Upper lobe of left lung (tissue), 6 donors: Measurements from ENCODE around the gene CUBN. TPM values are rescaled to one million over a fixed set of nuclear protein-coding genes. Genes with fewer than 3 reads are reported as not detected.

Experiments used
- ATAC-seq, 2 donors: fragments of 200-7000 bp; cut with Tn5 transposase; one replicate each; pipeline ENCODE4 v1.9.1; 2022; ENCODE audit warnings: mild to moderate bottlenecking in 2 of 2, moderate library complexity in 2 of 2; ENCODE audit not compliant: low FRiP score in 2 of 2
- DNase-seq, 2 donors: peaks; one replicate each; pipeline ENCODE4 v3.0.0-alpha.2; 2019 to 2020
- H3K27ac ChIP-seq, 4 donors: fragments of 200-600 bp; sonication (generic); one replicate each; pipeline ENCODE4 v1.5.1; 2016 to 2019
- H3K27me3 ChIP-seq, 4 donors: fragments of 200-600 bp; sonication (generic); one replicate each; pipeline ENCODE4 v1.5.1; 2017 to 2019
- H3K36me3 ChIP-seq, 4 donors: fragments of 200-600 bp; sonication (generic); one replicate each; pipeline ENCODE4 v1.5.1; 2016 to 2019
- H3K4me1 ChIP-seq, 4 donors: fragments of 200-600 bp; sonication (generic); one replicate each; pipeline ENCODE4 v1.5.1; 2018 to 2019
- H3K4me3 ChIP-seq, 4 donors: fragments of 200-600 bp; sonication (generic); one replicate each; pipeline ENCODE4 v1.5.1; 2017 to 2019; ENCODE audit warnings: mild to moderate bottlenecking in 2 of 4, moderate library complexity in 1 of 4
- H3K9me3 ChIP-seq, 4 donors: fragments of 200-600 bp; sonication (generic); one replicate each; pipeline ENCODE4 v1.5.1; 2018 to 2019
- EP300 ChIP-seq, 4 donors: sonication (generic); formaldehyde crosslinking; IDR thresholded peaks; one replicate each; pipeline ENCODE4 v1.5.1; 2017; ENCODE audit warnings: antibody characterized with exemption in 4 of 4, control low read depth in 2 of 4
- POLR2A ChIP-seq, 4 donors: fragments of 450-650 bp; IDR thresholded peaks; one replicate each; pipeline ENCODE4 v1.5.1; 2016 to 2017; ENCODE audit warnings: antibody characterized with exemption in 4 of 4, mild to moderate bottlenecking in 2 of 4
- POLR2AphosphoS5 ChIP-seq, 2 donors: sonication (generic); formaldehyde crosslinking; IDR thresholded peaks; one replicate each; pipeline ENCODE4 v1.5.1; 2017; ENCODE audit warnings: antibody characterized with exemption in 2 of 2
- WGBS, 2 donors: methylation state at CpG; one replicate each; pipeline ENCODE4 v1.1.5; 2017 to 2018; 5-methylcytosine and 5-hydroxymethylcytosine counted together
- total RNA-seq, 6 donors: library from RNA; depleted of rRNA in 4 of 6; stranded (reverse); fragments of >200 nt in 4 of 6; gene quantifications; one replicate each; pipeline versions ENCODE4 v1.1.0 to v1.2.1, GENCODE V29; 2016 to 2021
- TF ChIP-seq, protein P1 (sequence below), 6 experiments: fragments of 450-650 bp in 4 of 6; fragments of 200-600 bp in 2 of 6; sonication (generic) in 2 of 6; IDR thresholded peaks; one replicate each; pipeline ENCODE4 v1.5.1; 2016 to 2019; ENCODE audit warnings: antibody characterized with exemption in 6 of 6
- donor health status: DM: no; HTN: no; CAD: no; lungs with moderate emphysema.
- donor health status: DM: no; HTN: yes; CAD: no; lungs with severe emphysema.

The CUBN gene
- total RNA-seq, 6 donors from 2014 or later: 1.0 to 9.4 (median 5.3) TPM

DNA sequence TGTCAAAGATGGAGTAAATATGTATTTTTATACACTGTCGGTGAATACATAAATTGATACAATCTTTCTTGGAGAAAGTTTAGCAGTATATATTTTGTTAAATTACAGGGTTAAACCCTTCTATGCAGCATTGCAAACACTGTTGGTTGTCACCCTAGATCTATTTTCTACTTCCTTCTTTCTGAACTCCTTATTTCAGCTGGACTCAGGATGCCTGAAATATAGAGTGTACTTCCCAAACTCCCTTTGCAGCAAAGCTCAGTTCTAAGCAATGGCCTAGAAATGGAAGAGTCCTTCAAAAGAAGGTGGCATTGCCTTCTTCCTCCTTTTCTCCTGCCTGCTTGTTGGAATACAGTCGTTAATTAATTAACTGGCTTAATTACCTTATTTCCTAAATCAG, 20.6 kb downstream of the CUBN start:
- Histone ChIP-seq H3K4me3 (no peak overlapping the region), H3K9me3 (no peaks in the 10 kb centered on the region), H3K4me1 (no peaks in the 10 kb centered on the region), H3K36me3 (no peaks in the 10 kb centered on the region), H3K27me3 (no peaks in the 10 kb centered on the region), H3K27ac (no peak overlapping the region)
- TF ChIP-seq, protein P1, sequence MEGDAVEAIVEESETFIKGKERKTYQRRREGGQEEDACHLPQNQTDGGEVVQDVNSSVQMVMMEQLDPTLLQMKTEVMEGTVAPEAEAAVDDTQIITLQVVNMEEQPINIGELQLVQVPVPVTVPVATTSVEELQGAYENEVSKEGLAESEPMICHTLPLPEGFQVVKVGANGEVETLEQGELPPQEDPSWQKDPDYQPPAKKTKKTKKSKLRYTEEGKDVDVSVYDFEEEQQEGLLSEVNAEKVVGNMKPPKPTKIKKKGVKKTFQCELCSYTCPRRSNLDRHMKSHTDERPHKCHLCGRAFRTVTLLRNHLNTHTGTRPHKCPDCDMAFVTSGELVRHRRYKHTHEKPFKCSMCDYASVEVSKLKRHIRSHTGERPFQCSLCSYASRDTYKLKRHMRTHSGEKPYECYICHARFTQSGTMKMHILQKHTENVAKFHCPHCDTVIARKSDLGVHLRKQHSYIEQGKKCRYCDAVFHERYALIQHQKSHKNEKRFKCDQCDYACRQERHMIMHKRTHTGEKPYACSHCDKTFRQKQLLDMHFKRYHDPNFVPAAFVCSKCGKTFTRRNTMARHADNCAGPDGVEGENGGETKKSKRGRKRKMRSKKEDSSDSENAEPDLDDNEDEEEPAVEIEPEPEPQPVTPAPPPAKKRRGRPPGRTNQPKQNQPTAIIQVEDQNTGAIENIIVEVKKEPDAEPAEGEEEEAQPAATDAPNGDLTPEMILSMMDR (IDR thresholded peaks at IDR 0.05): no peak
- ATAC-seq (no peak), DNase-seq (no peak)
- WGBS, 2 donors: 89 to 93% methylated on average over 2 of the region's 2 CpGs

DNA sequence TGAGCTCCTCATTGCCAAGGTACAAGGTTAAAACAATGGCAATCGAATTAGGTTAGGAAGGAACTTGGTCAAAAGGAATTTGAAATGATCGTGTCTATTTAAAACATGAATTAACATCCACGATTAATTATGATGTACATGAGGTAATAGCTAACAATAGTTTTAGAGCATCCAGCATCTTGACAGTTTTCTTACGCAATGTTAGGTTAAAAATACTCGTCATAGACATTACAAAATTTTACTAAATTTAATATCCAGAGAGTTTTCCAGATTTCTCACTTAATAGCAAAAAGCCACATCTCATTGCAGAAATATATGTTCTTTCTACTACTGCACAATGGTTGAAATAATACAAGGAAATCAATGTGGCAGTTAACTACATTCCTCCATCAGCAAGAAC, 22.6 kb downstream of the CUBN start:
- no peak overlapping the region for H3K27ac ChIP-seq
- ATAC-seq (no peak), DNase-seq (no peak)
- no peaks in the 10 kb centered on the region for H3K9me3 ChIP-seq
- WGBS, 2 donors: 70 to 77% methylated on average over 5 of the region's 5 CpGs
- no peaks in the 10 kb centered on the region for H3K27me3 ChIP-seq
- H3K36me3 ChIP-seq: no peaks in the 10 kb centered on the region
- TF ChIP-seq POLR2AphosphoS5 (IDR thresholded peaks at IDR 0.05) (no peak), POLR2A (IDR thresholded peaks at IDR 0.05) (no peak), EP300 (IDR thresholded peaks at IDR 0.05) (no peak)
- TF ChIP-seq, protein P1 (IDR thresholded peaks at IDR 0.05): no peak
- no peak overlapping the region for H3K4me3 ChIP-seq
- no peaks in the 10 kb centered on the region for H3K4me1 ChIP-seq

DNA sequence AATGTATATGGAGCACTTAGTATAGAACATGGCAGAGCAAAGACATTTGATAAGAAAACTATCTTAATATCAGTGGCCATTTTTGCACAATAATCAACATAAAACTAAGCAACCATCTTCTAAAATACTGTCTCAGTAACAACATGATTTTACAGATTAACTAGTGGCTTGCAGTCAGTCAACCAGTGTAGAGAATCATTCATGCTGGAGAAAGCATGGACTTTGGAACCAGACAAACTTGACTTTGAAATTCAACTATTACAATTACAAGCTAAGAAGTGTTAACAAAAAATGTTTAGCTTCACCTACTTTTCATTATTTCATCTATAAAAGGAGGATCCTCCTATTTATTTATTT, 27.7 kb downstream of the CUBN start:
- Histone ChIP-seq H3K4me3 (no peak overlapping the region), H3K4me1 (peaks cover 0 to 4% (median 0%) of the 10 kb centered on the region in 4 donors), H3K27me3 (no peaks in the 10 kb centered on the region), H3K27ac (no peak overlapping the region), H3K9me3 (no peaks in the 10 kb centered on the region), H3K36me3 (no peaks in the 10 kb centered on the region)
- TF ChIP-seq POLR2A (IDR thresholded peaks at IDR 0.05): no peak
- no peak for TF ChIP-seq EP300 (IDR thresholded peaks at IDR 0.05)
- TF ChIP-seq POLR2AphosphoS5 (IDR thresholded peaks at IDR 0.05): no peak
- TF ChIP-seq, protein P1 (IDR thresholded peaks at IDR 0.05): no peak
- ATAC-seq (no peak), DNase-seq (no peak)

DNA sequence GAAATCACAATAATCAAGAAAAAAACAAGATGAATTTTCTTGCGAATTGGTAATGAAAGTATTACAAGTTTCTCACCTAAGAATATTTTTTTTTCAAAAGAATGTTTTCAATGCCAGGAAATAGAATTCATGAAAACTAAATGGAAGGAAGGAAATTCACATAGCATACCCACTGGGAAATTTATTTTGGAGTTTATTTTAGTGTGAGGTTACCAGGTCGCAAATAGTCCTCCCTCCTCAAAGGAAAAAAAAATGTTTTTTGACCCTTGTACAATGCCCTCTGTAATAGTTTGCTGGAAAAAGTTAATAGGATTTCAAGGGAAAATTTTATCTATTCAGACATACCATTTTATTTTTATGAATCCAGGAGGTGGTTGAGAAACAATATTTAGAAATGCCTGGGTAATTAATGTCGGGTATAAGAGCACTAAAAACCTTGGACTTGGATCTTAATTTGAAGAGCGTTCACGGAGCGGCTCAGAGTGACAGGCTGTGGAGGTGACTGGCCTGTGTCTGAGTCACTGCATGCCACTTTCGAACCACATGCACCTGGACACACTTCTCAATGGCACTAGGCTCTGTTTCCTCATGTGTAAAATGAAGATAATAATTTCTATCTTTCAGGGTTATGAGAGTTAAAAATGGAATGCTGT, 28.2 kb downstream of the CUBN start:
- Histone ChIP-seq H3K36me3 (no peaks in the 10 kb centered on the region), H3K4me3 (no peak overlapping the region), H3K4me1 (peaks cover 0 to 4% (median 0%) of the 10 kb centered on the region in 4 donors), H3K9me3 (no peaks in the 10 kb centered on the region), H3K27ac (no peak overlapping the region), H3K27me3 (no peaks in the 10 kb centered on the region)
- ATAC-seq: no peak
- no peak for TF ChIP-seq EP300 (IDR thresholded peaks at IDR 0.05)
- TF ChIP-seq, protein P1 (IDR thresholded peaks at IDR 0.05): no peak
- TF ChIP-seq POLR2AphosphoS5 (IDR thresholded peaks at IDR 0.05): no peak
- TF ChIP-seq POLR2A (IDR thresholded peaks at IDR 0.05): no peak
- 72 to 73% methylated on average over 7 of the region's 7 CpGs for WGBS, 2 donors
- DNase-seq: no peak

DNA sequence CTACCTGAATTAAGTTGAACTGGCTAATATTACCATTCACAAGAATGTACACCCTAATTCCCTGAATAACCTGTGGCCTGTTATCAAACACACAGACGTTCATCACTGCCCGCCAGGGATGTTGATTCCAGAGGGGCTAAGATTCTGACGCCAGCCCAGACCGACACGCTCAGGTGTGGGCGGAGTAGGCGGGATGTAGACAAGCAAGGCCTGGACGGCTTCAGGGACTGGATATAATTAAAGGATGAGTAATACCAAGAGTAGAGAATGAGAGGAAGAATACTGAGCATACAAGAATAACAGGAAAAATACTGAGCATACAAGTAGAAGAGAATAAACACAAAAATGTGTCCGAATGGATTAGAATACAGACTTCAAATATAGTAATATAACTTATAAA, 29.0 kb downstream of the CUBN start:
- Histone ChIP-seq H3K9me3 (no peaks in the 10 kb centered on the region), H3K27me3 (no peaks in the 10 kb centered on the region), H3K4me3 (no peak overlapping the region), H3K36me3 (no peaks in the 10 kb centered on the region), H3K4me1 (peaks cover 0 to 4% (median 0%) of the 10 kb centered on the region in 4 donors), H3K27ac (no peak overlapping the region)
- DNase-seq (no peak), ATAC-seq (no peak)
- no peak for TF ChIP-seq POLR2AphosphoS5 (IDR thresholded peaks at IDR 0.05)
- TF ChIP-seq, protein P1 (IDR thresholded peaks at IDR 0.05): no peak
- TF ChIP-seq EP300 (IDR thresholded peaks at IDR 0.05): no peak
- no peak for TF ChIP-seq POLR2A (IDR thresholded peaks at IDR 0.05)
- WGBS, 2 donors: 73 to 89% methylated on average over 9 of the region's 9 CpGs
